ENCODE measurements around the gene SFMBT2.

SFMBT2 gene

GRCh38 chr10:7251696-7252465 lies 159.0 kb downstream of the SFMBT2 start:
- TF ChIP-seq RAD21 (IDR thresholded peaks at IDR 0.05; ENCODE audit: low read depth) (no peak), ZBTB7A (IDR thresholded peaks at IDR 0.05; ENCODE audit: low read depth) (no peak), FOXM1 (IDR thresholded peaks at IDR 0.05; ENCODE audit: borderline replicate concordance, low read depth) (no peak), TEAD4 (IDR thresholded peaks at IDR 0.05) (no peak), REST (IDR thresholded peaks at IDR 0.05; ENCODE audit: low read depth) (no peak), CREB1 (IDR thresholded peaks at IDR 0.05; ENCODE audit: low read depth) (no peak), CEBPB (IDR thresholded peaks at IDR 0.05) (no peak), NFIC (IDR thresholded peaks at IDR 0.05) (no peak), YY1 (IDR thresholded peaks at IDR 0.05; ENCODE audit: low read depth) (no peak), USF1 (IDR thresholded peaks at IDR 0.05) (no peak), EGR1 (IDR thresholded peaks at IDR 0.05) (no peak), TAF1 (IDR thresholded peaks at IDR 0.05; ENCODE audit: low read depth) (no peak)

- no peak for TF ChIP-seq CREB1 (IDR thresholded peaks at IDR 0.05; ENCODE audit: low read depth)
- TF ChIP-seq RAD21 (IDR thresholded peaks at IDR 0.05; ENCODE audit: low read depth) = no peak
- TF ChIP-seq MAX (IDR thresholded peaks at IDR 0.05) = no peak
- no peak for TF ChIP-seq REST (IDR thresholded peaks at IDR 0.05; ENCODE audit: low read depth)
- no peak for TF ChIP-seq TEAD4 (IDR thresholded peaks at IDR 0.05)
- TF ChIP-seq YY1 (IDR thresholded peaks at IDR 0.05; ENCODE audit: low read depth) = no peak
- no peak for TF ChIP-seq USF1 (IDR thresholded peaks at IDR 0.05)
Measured at GRCh38 chr10:7250236-7250635, 160.6 kb downstream of the SFMBT2 start.

- TF ChIP-seq EP300 (IDR thresholded peaks at IDR 0.05; ENCODE audit: borderline replicate concordance) (no peak), USF1 (IDR thresholded peaks at IDR 0.05) (no peak), TAF1 (IDR thresholded peaks at IDR 0.05; ENCODE audit: low read depth) (no peak), EGR1 (IDR thresholded peaks at IDR 0.05) (no peak), TEAD4 (IDR thresholded peaks at IDR 0.05) (no peak), FOXM1 (IDR thresholded peaks at IDR 0.05; ENCODE audit: borderline replicate concordance, low read depth) (no peak)
Measured at GRCh38 chr10:7248585-7249164, 162.2 kb downstream of the SFMBT2 start.

GRCh38 chr10:7248148-7248547 lies 162.7 kb downstream of the SFMBT2 start:
- no peak for TF ChIP-seq EP300 (IDR thresholded peaks at IDR 0.05; ENCODE audit: borderline replicate concordance)
- TF ChIP-seq REST (IDR thresholded peaks at IDR 0.05; ENCODE audit: low read depth) = no peak
- TF ChIP-seq CEBPB (IDR thresholded peaks at IDR 0.05) = no peak
- TF ChIP-seq NFIC (IDR thresholded peaks at IDR 0.05) = no peak
- no peak for TF ChIP-seq YY1 (IDR thresholded peaks at IDR 0.05; ENCODE audit: low read depth)
- no peak for TF ChIP-seq TEAD4 (IDR thresholded peaks at IDR 0.05)
- no peak for TF ChIP-seq TCF12 (IDR thresholded peaks at IDR 0.05; ENCODE audit: low read depth)
- TF ChIP-seq ZBTB7A (IDR thresholded peaks at IDR 0.05; ENCODE audit: low read depth) = no peak
- no peak for TF ChIP-seq EGR1 (IDR thresholded peaks at IDR 0.05)
- no peak for TF ChIP-seq TAF1 (IDR thresholded peaks at IDR 0.05; ENCODE audit: low read depth)
- no peak for TF ChIP-seq CREB1 (IDR thresholded peaks at IDR 0.05; ENCODE audit: low read depth)
- no peak for TF ChIP-seq USF1 (IDR thresholded peaks at IDR 0.05)
- TF ChIP-seq MAX (IDR thresholded peaks at IDR 0.05) = no peak
- no peak for TF ChIP-seq RAD21 (IDR thresholded peaks at IDR 0.05; ENCODE audit: low read depth)

All from Ishikawa (cell line).